H1 (cell line): Measurements from ENCODE around the gene GSX1. TPM values are rescaled to one million over a fixed set of nuclear protein-coding genes. Genes with fewer than 3 reads are reported as not detected.
A peak's percentile ranks its signal among the peaks of the same experiment; 100 is the strongest.

Experiments
- ASH2L ChIP-seq: fragments of 200-600, 300-600 bp; sonication (generic); IDR thresholded peaks from one replicate; pipeline ENCODE4 v1.7.1; 2017; ENCODE audit warnings: low read length
- BACH1 ChIP-seq: IDR thresholded peaks from 2 replicates; pipeline ENCODE4 v1.6.1; 2012; ENCODE audit warnings: low read length, improper control_type of control experiment
- CEBPB ChIP-seq: IDR thresholded peaks from 2 replicates; pipeline ENCODE4 v1.6.1; 2012; ENCODE audit warnings: low read depth, low read length
- CREB1 ChIP-seq: IDR thresholded peaks from 2 replicates; pipeline ENCODE4 v1.6.1; 2012; ENCODE audit warnings: inconsistent platforms
- EGR1 ChIP-seq: IDR thresholded peaks from 2 replicates; pipeline ENCODE4 v1.6.1; 2011; ENCODE audit warnings: low read depth, low read length, borderline replicate concordance
- EZH2 ChIP-seq: fragments of 200-600 bp; sonication (generic); IDR thresholded peaks from 2 replicates; pipeline ENCODE4 v1.7.1; 2012; ENCODE audit warnings: low read depth, mild to moderate bottlenecking, moderate library complexity, low read length, inconsistent platforms; ENCODE audit not compliant: severe bottlenecking
- FOSL1 ChIP-seq: IDR thresholded peaks from 2 replicates; pipeline ENCODE4 v1.6.1; 2011; ENCODE audit warnings: mild to moderate bottlenecking, low read depth, low read length, moderate library complexity; ENCODE audit not compliant: insufficient read depth
- GABPA ChIP-seq: IDR thresholded peaks from 2 replicates; pipeline ENCODE4 v1.6.1; 2011; ENCODE audit warnings: mild to moderate bottlenecking, low read length, moderate library complexity, borderline replicate concordance; ENCODE audit not compliant: insufficient read depth
- JUND ChIP-seq: IDR thresholded peaks from 2 replicates; pipeline ENCODE4 v1.6.1; 2011; ENCODE audit warnings: mild to moderate bottlenecking, improper control_type of control experiment, low read length
- KDM1A ChIP-seq: fragments of 200-600, 300-600 bp; sonication (generic); IDR thresholded peaks from 2 replicates; pipeline ENCODE4 v1.7.1; 2016; ENCODE audit warnings: mild to moderate bottlenecking, low read length, borderline replicate concordance
- SAP30 ChIP-seq: fragments of 300-600 bp; sonication (generic); IDR thresholded peaks from 2 replicates; pipeline ENCODE4 v1.7.1; 2012; ENCODE audit warnings: low read length, moderate library complexity, mild to moderate bottlenecking, inconsistent platforms; ENCODE audit not compliant: insufficient read depth, insufficient replicate concordance
- SIN3A ChIP-seq, 2 experiments: IDR thresholded peaks in 1 of 2; conservative IDR thresholded peaks in 1 of 2; 2 replicates each; pipeline ENCODE4 v1.6.1; 2011 to 2012; ENCODE audit warnings: low read length in 2 of 2, improper control_type of control experiment in 1 of 2, low read depth in 1 of 2, mild to moderate bottlenecking in 1 of 2
- SP1 ChIP-seq: IDR thresholded peaks from 2 replicates; pipeline ENCODE4 v1.6.1; 2011; ENCODE audit warnings: low read depth, low read length
- SUZ12 ChIP-seq: fragments of 200-600 bp; sonication (generic); IDR thresholded peaks from 2 replicates; pipeline ENCODE4 v1.6.1; 2012; ENCODE audit warnings: mild to moderate bottlenecking, inconsistent platforms, low read length, moderate library complexity, mixed read lengths
- TCF12 ChIP-seq: IDR thresholded peaks from 2 replicates; pipeline ENCODE4 v1.6.1; 2011; ENCODE audit warnings: low read depth, mild to moderate bottlenecking, low read length
- polyA plus RNA-seq, 7 experiments: library from polyadenylated mRNA; depleted of rRNA in 3 of 7; stranded (reverse) in 5 of 7; unstranded in 2 of 7; fragments of >200 nt in 5 of 7; fragments of 200-250 nt in 2 of 7; gene quantifications; 1 replicate in 5 of 7; 2 replicates in 1 of 7; 4 replicates in 1 of 7; pipeline versions ENCODE4 v1.2.1 to v1.2.3, GENCODE V29; 2011 to 2013; ENCODE audit warnings: missing spikeins in 2 of 7, mixed read lengths in 2 of 7
- total RNA-seq: library from RNA; stranded (reverse); fragmentation: NEBNext Ultra II Directional; extraction: Animal tissue kit (Norgen Biotek cat#: 25700); gene quantifications from 2 replicates; pipeline ENCODE4 v1.2.1, GENCODE V29; 2021

The GSX1 gene
- total and polyA plus RNA-seq, 2 of the 8 experiments (the other 6 are each of a cell fraction or from before 2014, with no cell fraction given) = not detected

- TF ChIP-seq SUZ12 (peak; percentile 71), EZH2 (peak; percentile 57), EGR1 (no peak), JUND (no peak), SAP30 (no peak), TCF12 (0 out of 2 replicates have a peak, but pooled peaks have one; percentile 23), CEBPB (no peak), KDM1A (0 out of 2 replicates have a peak, but pooled peaks have one; percentile 24), BACH1 (no peak), ASH2L (no peak), GABPA (peak; percentile 61; the same call in 1 of the 2 replicates), SP1 (0 out of 2 replicates have a peak, but pooled peaks have one; percentile 44), SIN3A (conservative IDR thresholded peaks at IDR 0.05 in 1 of 2, IDR thresholded peaks at IDR 0.05 in 1 of 2; ENCODE audit: low read depth in 1 of 2, low read length in 2 of 2) (no peak), FOSL1 (no peak), CREB1 (no peak)
- TF ChIP-seq, all 59 proteins: peak for 9
Observed at GRCh38 chr13:27797228-27797624, 4.9 kb downstream of the GSX1 start (continued).
